ELF-1 (cell line): Measurements from ENCODE around the gene FOXC1.

Experiments used
- DNase-seq: peaks from one replicate; pipeline ENCODE4 v3.0.0-alpha.2; 2016; ENCODE audit warnings: low read depth, low spot score

Gene FOXC1

GRCh38 chr6:1584996-1585668, 24.6 kb upstream of the FOXC1 start:
- no peak for DNase-seq

- no peak for DNase-seq
Observed at GRCh38 chr6:1585669-1586049, 24.1 kb upstream of the FOXC1 start.

DNA sequence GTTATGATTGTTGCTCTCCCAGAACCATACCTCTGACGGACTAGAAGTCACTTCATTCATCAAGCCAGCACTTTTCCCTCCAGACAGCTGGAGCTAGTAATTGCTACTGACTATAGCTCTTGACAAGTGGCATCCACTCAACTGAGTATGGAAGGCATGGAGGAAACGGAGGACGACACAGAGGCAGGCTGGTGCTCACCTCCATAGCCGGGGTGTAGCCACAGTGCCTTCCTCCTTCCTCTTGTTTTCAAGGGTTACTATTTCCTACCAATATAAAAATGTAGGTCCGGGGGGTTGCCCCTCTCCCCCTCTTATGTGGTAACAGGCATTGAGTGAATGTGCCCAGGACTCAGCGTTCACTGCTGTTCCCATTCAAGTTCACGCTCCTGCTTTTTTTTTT, 23.5 kb upstream of the FOXC1 start:
- no peak for DNase-seq

DNA sequence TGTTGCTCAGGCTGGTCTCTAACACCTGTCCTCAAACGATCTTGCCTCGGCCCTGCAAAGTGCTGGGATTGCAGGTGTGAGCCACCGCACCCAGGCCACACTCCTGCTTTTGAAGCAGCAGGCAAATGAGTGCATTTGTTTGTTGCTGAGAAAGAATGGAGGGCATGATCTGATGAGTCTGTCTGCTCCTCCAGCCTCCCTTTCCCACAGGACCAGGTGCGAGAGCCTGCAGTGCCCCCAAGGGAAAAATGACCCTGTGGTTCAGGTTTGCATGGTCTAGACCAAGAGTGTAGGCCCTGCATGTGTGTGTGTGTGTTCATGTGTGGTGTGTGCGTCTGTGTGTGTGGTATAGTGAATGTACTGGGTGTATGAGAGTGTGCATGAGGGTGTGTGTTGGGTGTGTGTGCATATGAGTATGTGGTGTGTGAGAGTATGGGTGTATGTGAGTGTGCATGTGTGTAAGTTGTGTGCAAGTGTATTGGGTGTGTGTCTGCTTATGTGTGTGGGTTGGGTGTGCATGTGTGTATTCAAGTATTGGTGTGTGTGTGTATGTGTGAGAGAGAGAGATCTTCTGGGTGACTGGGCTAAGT, 22.8 kb upstream of the FOXC1 start:
- no peak for DNase-seq

- no peak for DNase-seq
Observed at GRCh38 chr6:1587546-1587945, 22.2 kb upstream of the FOXC1 start.

DNA sequence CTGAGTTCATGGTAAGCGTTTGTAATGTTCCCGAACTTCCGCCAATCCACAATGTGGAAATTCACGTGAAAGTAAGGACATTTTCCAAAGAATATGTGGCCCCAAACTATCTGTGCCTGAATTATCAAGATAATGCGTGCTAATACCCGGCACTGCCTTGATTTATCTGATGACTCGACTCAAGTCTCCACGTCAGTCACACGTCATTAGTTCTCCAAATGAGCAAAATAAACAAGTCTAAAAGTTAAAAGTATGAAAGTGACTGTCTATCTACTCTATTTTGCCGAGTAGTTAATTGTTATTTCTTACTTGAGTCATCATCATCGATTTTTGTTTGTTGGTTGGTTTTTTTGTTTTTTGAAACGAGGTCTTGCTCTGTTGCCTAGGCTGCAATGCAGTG, 21.7 kb upstream of the FOXC1 start:
- no peak for DNase-seq

- no peak for DNase-seq
Observed at GRCh38 chr6:1589208-1589607, 20.5 kb upstream of the FOXC1 start.

- no peak for DNase-seq
Observed at GRCh38 chr6:1590580-1590979, 19.1 kb upstream of the FOXC1 start.

DNA sequence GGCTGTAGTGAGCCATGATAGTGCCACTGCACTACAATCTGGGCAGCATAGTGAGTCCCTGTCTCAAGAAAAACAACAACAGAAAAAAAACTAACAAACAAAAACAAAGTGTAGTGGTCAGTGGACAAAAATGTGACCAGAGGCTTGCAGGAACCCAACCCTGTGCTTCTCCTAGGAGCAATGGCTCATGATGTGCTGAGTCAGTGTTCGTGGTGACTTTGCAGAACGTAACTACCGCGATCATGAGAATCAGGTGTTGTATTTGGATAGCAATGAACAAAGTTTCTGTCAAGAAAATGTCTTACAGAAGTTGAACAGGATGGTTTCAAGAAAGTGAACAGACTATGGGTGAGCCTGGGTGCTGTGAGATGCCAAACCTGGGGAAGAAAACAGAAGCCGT, 18.5 kb upstream of the FOXC1 start:
- no peak for DNase-seq

DNA sequence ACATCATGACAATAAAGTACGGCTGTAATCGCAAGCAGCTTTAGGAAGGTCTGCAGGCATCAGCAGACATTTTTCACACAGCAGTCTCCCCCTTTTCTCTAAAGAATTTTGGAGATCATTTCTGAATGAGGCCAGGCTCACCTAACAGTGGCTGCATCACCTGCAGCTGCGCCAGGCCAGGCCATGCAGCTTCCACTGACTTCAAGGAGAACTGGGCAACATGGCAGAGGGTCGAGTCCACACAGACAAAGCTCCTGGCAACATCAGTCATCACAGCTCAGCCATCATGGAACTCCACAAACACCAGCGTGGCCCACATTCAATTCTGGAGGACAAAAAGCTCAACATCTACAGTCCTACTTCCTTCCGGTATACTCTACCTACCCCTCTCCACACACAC, 17.8 kb upstream of the FOXC1 start:
- DNase-seq = no peak

DNA sequence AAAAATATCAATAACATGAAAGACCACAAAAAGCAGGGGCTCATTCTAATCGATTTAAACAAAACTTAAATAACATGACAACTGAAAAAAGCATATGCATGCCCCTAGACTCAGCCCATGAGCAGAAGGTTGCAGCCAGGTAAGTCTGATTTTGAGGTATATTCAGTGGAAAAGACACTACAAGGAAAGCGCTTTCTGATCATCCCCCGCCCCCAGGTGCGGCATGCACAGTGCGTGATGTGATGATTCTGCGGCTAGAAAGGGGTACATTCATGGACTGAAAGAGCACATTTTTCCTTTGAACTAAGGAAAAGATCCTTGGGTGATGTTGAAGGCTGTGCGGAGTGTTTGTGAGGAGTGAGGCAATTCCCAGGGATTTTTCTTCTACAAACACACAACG, 16.9 kb upstream of the FOXC1 start:
- no peak for DNase-seq

- peak; percentile 18 for DNase-seq
Observed at GRCh38 chr6:1593286-1593957, 16.3 kb upstream of the FOXC1 start.

DNA sequence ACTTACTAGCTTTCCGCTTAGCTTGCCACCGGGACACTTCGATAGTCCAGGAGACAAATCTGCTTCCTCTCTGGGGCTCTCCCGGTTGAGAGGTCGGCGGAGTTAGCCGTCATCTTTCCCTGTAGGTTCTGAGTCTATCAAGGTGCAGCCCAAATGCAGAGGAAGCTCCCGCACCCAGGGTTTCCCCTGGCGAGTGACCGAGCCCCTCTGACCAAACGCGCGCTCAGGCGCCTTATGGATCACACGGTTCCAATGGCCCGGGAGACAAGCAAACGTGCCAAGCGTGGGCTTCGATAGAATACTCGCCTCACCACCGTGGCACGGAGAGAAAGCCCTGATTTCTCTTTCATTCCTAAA, 15.8 kb upstream of the FOXC1 start:
- peak; percentile 18 for DNase-seq

DNA sequence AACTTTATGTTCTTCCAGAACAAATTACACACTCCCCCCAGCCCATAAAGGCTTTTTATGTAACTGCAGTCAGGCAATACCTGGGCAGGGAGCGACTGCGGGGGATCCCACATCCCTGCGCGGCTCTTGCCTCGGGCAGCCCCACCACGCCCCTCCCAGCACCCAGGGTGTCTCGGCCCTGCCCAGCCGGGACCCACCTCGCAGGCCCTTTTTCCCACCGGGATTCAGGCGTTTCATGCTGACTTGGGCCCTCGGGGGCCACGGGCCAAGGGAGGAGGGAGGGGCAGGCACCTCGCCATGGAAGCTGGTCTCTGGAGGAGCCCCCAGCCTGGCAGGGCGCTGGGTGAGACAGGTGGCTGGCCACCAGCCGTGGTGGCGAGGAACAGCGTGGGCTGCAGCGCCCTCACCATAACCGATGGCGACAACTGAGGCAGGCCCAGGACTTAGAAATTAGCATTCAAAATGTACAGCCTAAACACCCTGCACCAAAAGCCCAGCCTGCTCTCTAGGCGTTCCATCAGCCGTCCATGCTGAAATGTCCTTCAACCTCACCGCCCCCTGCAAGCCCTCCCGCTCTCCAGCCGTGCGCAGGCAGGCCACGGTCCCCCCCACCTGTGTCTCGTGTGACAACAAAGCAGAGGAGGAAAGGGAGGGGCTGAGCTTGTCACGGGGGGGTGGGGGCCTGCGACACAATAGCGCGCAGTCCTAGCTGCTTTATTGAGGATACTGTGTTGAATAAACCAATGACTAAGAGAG, 15.1 kb upstream of the FOXC1 start:
- DNase-seq = peak; percentile 19

DNA sequence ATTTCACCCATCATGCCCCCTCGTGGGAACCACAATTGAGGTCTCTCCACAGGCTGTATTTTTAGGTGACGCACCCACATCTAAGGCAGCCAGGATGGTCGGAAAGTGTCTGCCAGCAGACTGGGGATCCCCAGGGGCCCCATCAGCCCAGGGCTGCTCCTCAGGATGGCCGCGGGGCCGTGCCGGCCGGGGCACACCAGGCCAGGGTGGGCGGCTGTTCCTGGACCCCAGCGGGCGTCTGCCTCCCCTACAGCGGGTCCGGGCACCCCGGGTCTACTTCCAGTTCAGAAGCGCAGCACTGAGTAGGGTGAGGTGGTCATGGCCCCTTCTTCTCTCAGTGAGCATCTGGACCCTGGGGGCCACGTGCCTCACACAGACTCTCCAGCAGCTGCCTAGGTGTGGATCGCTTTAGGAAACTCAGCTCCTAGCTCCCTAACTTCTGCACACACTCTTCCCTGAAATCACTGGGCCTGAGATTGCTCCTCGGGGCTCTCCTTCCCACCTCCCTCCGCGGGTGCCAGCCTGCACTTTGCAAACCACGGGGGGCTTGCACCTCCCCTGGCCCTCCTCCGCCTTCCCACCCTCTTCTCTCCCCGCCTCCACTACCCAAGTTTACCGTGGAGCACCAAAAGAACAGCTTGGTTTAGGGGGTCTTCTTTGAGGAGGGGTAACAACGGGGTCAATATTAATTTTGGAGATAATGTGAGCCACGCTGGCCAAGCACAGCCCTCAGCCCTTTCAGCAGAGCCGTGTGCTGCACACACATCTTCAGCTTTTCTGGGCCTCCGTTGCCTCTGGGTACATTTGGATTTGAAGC, 14.2 kb upstream of the FOXC1 start:
- peak; percentile 21 for DNase-seq

DNA sequence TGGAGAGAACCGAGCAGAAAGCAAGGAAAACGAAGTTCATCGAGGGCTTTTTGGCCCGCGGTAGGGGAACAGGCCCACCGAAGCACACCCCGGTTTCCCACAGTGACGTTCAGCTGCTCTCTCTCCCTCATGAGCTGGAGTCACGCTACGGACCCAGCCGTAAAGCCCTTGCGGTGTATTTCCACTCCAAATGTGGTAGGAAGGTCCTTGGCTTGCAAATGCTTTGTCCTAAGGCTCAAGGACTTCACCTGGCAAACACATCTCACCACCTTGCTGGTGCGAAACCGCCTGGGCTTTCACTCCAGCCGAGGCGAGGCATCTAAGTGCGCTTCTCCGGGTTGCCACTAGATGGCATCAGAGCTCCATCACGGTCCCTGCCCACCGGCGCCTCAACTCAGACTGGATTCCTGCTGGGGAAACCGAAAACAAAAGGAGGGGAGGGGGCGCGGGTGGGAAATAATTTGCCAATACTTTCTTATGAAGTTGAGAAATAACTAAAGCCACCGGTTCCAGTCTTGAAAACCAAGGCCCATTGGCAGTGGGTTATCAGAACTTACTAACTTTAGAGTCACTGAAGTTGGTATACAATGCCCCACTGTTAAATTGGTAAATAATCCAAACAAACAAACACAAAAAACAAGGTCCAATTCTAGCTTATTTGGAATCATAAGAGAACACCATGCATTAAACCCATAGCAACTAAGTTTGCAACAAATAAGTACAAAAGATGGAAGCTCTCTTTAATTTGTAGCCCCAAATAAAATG, 13.4 kb upstream of the FOXC1 start:
- peak; percentile 92 for DNase-seq

- DNase-seq = peak; percentile 87
Observed at GRCh38 chr6:1597121-1597744, 12.5 kb upstream of the FOXC1 start.

- DNase-seq = peak; percentile 25
Observed at GRCh38 chr6:1597924-1598323, 11.8 kb upstream of the FOXC1 start.

DNA sequence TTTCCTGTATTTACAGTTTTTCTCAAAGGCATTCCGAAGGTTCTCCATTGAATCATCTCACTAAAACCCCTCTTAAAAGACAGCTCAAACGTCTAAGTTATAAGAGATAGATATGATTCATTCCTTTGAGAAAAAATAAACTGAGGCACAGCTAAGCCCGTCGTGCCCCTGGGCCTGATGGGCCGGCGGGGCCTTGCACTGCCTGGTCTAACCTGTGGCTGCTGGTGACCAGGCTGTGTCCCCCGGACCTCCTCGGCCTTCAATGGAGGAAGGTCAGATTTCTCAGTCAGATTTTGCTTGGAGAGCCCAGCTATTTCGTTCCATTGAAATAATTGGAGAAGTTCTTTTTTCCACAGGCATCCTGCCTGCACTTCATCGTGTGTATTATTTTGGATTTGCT, 11.3 kb upstream of the FOXC1 start:
- DNase-seq = no peak

- no peak for DNase-seq
Observed at GRCh38 chr6:1598886-1599285, 10.8 kb upstream of the FOXC1 start.

DNA sequence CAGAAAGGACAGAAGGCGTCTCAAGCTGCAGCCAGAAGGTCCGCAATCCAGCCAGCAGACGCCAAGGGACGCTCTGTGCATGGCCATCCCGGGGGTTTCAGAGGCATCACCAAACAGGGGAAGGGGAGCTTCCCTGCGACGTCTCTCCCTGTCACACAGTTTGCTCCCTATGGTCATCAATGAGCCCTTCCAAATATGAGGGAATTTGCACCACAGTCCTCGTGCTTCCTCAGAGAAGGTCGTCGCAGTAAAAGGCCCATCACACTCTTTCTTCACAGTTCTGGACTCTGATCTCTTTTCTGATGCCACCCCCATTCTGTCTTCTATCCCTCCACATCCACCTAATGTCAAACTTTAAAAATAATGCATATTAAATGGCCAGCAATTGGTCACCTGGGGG, 10.2 kb upstream of the FOXC1 start:
- DNase-seq = no peak
